Endothelial cell of umbilical vein (primary cell): Measurements from ENCODE around the gene SLC6A6. TPM values are rescaled to one million over a fixed set of nuclear protein-coding genes. Genes with fewer than 3 reads are reported as not detected.

Experiments
- BruUV-seq: library from RNA; stranded (reverse); fragments of 400-500 nt; replicated peaks from 2 replicates; lab custom pipeline; 2021; lab: Mats Ljungman, UMichigan
- CTCF ChIA-PET: fragments of 300-600, 350-600 bp; sonication (Branson Sonifier 250); formaldehyde crosslinking; loops from one replicate; lab custom pipeline; 2021; ENCODE audit warnings: antibody characterized with exemption, inconsistent platforms; lab: Charles Lee
- POLR2A ChIA-PET: fragments of 300-600, 350-600 bp; sonication (Branson Sonifier 250); formaldehyde crosslinking; loops from one replicate; lab custom pipeline; 2021; ENCODE audit warnings: antibody characterized with exemption, inconsistent platforms; lab: Charles Lee
- DNase-seq: peaks from one replicate; pipeline ENCODE4 v3.0.0-alpha.2; 2011; ENCODE audit warnings: low read depth, low spot score
- FAIRE-seq: peaks from 2 replicates; lab custom pipeline; 2011; peaks lifted over from hg19 to GRCh38; lab: Jason Lieb, UNC
- H2AFZ ChIP-seq: 2 replicates; pipeline ENCODE4 v1.6.0; 2012; ENCODE audit warnings: low read depth, low read length, control low read depth, inconsistent platforms
- H3K27ac ChIP-seq: 2 replicates; pipeline ENCODE4 v1.5.1; 2011; ENCODE audit warnings: low read depth, mild to moderate bottlenecking, control low read depth, low read length, moderate library complexity; ENCODE audit not compliant: insufficient read depth
- H3K27me3 ChIP-seq, 2 experiments: 2 replicates each; pipeline versions ENCODE4 v1.6.0 to v1.6.1; 2011; ENCODE audit warnings: low read length in 2 of 2, mixed read lengths in 1 of 2; ENCODE audit not compliant: control insufficient read depth in 2 of 2, insufficient read depth in 2 of 2
- H3K36me3 ChIP-seq, 2 experiments: 2 replicates in 1 of 2; 3 replicates in 1 of 2; pipeline ENCODE4 v1.5.1; 2011; ENCODE audit warnings: low read length in 2 of 2, mild to moderate bottlenecking in 1 of 2, moderate library complexity in 1 of 2; ENCODE audit not compliant: control insufficient read depth in 2 of 2, insufficient read depth in 2 of 2; ENCODE audit errors: extremely low read depth in 1 of 2
- H3K4me1 ChIP-seq: 3 replicates; pipeline ENCODE4 v1.5.1; 2011; ENCODE audit warnings: mild to moderate bottlenecking, low read length; ENCODE audit not compliant: control insufficient read depth, insufficient read depth; ENCODE audit errors: extremely low read depth
- H3K4me2 ChIP-seq: 2 replicates; pipeline ENCODE4 v1.6.1; 2011; ENCODE audit warnings: low read length, control low read depth, mixed read lengths; ENCODE audit not compliant: insufficient read depth
- H3K4me3 ChIP-seq, 3 experiments: fragments of 200-600 bp in 1 of 3; sonication (generic), shearing (Covaris generic) in 1 of 3; replicated peaks in 1 of 3; 2 replicates each; pipeline ENCODE4 v1.5.1; 2011 to 2016; ENCODE audit warnings: control low read depth in 3 of 3, low read length in 3 of 3, mild to moderate bottlenecking in 2 of 3, inconsistent platforms in 1 of 3, low read depth in 1 of 3, moderate library complexity in 1 of 3; ENCODE audit not compliant: insufficient read depth in 1 of 3
- H3K79me2 ChIP-seq: 2 replicates; pipeline ENCODE4 v1.6.0; 2012; ENCODE audit warnings: low read length, inconsistent platforms; ENCODE audit not compliant: control insufficient read depth, insufficient read depth
- H3K9ac ChIP-seq: replicated peaks from 2 replicates; pipeline ENCODE3; 2011; ENCODE audit warnings: low read length, control low read depth; ENCODE audit not compliant: insufficient read depth; ENCODE audit errors: extremely low read depth
- H3K9me1 ChIP-seq: replicated peaks from 3 replicates; pipeline ENCODE4 v1.6.0; 2011; ENCODE audit warnings: mild to moderate bottlenecking, low read length; ENCODE audit not compliant: control insufficient read depth, insufficient read depth; ENCODE audit errors: extremely low read depth
- H3K9me3 ChIP-seq: replicated peaks from 2 replicates; pipeline ENCODE4 v1.5.1; 2012; ENCODE audit warnings: low read length, inconsistent platforms; ENCODE audit not compliant: control insufficient read depth, insufficient read depth
- H4K20me1 ChIP-seq: replicated peaks from 2 replicates; pipeline ENCODE3; 2011; ENCODE audit warnings: mild to moderate bottlenecking, low read length; ENCODE audit not compliant: control insufficient read depth, insufficient read depth; ENCODE audit errors: extremely low read depth
- CTCF ChIP-seq, 2 donors: IDR thresholded peaks; 1 replicate in 1 of 2; 2 replicates in 1 of 2; pipeline ENCODE4 v1.5.1; 2011; ENCODE audit warnings: low read length in 2 of 2, mild to moderate bottlenecking in 2 of 2, moderate library complexity in 2 of 2, control low read depth in 1 of 2, inconsistent platforms in 1 of 2, low read depth in 1 of 2; ENCODE audit not compliant: insufficient read depth in 1 of 2; ENCODE audit errors: extremely low read depth in 1 of 2
- FOS ChIP-seq: IDR thresholded peaks from 2 replicates; pipeline ENCODE4 v1.6.1; 2011; ENCODE audit warnings: mild to moderate bottlenecking, low read length, moderate library complexity, borderline replicate concordance; ENCODE audit not compliant: insufficient read depth
- dilution Hi-C: fragments of 300-500 bp; cut with MboI; formaldehyde crosslinking; loops from one replicate; pipeline ENCODE4 v1.15.0; 2019; ENCODE audit warnings: low sequenced_read_pairs; ENCODE audit not compliant: extremely low pct_ligation_motif_present
- intact Hi-C: fragments of 100-400 bp; cut with micrococcal nuclease; formaldehyde crosslinking; loops from one replicate; pipeline ENCODE4 v1.10.0; 2022
- polyA plus RNA-seq, 4 experiments: library from polyadenylated mRNA; depleted of rRNA in 3 of 4; stranded (reverse) in 3 of 4; unstranded in 1 of 4; fragments of >200 nt; gene quantifications; 2 replicates each; pipeline versions ENCODE4 v1.2.1 to v1.2.3, GENCODE V29; 2011 to 2012; ENCODE audit warnings: missing spikeins in 1 of 4
- total RNA-seq: library from RNA; stranded (reverse); gene quantifications from 2 replicates; pipeline ENCODE4 v1.2.3, GENCODE V29; 2021
- TF ChIP-seq, protein P1 (sequence below): IDR thresholded peaks from 2 replicates; pipeline ENCODE4 v1.6.1; 2011; ENCODE audit not compliant: insufficient read depth, insufficient read length

SLC6A6 gene
- total and polyA plus RNA-seq, 2 donors (not counting 3 experiments of a cell fraction or from before 2014, with no cell fraction given) = 25.7 to 38.0 TPM

- CTCF ChIA-PET = no interaction called here
- intact Hi-C loops = no loop called here
Observed at GRCh38 chr3:14378415-14378814, 24.0 kb upstream of the SLC6A6 start.

More at GRCh38 chr3:14378415-14378814, 24.0 kb upstream of the SLC6A6 start:
- Histone ChIP-seq H4K20me1 (no peaks in the 10 kb centered on the region), H2AFZ (no peak overlapping the region), H3K9me1 (no peaks in the 10 kb centered on the region), H3K9me3 (no peaks in the 10 kb centered on the region), H3K4me3 (no peak overlapping the region), H3K9ac (no peak overlapping the region), H3K27ac (no peak overlapping the region), H3K4me1 (no peaks in the 10 kb centered on the region), H3K36me3 (no peaks in the 10 kb centered on the region), H3K27me3 (no peaks in the 10 kb centered on the region), H3K4me2 (no peak overlapping the region), H3K79me2 (no peaks in the 10 kb centered on the region)
- dilution Hi-C loops = no loop called here
- no peak for DNase-seq
- POLR2A ChIA-PET = no interaction called here
- BruUV-seq = no TSS peak
- TF ChIP-seq CTCF (IDR thresholded peaks at IDR 0.05; ENCODE audit: extremely low read depth in 1 of 2, insufficient read depth in 1 of 2, low read depth in 1 of 2, low read length in 2 of 2) (no peak), FOS (no peak)
- TF ChIP-seq, protein P1, sequence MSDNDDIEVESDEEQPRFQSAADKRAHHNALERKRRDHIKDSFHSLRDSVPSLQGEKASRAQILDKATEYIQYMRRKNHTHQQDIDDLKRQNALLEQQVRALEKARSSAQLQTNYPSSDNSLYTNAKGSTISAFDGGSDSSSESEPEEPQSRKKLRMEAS = no peak
- no peak for FAIRE-seq
